ENCODE results near the gene NKX6-2.
A peak's percentile ranks its signal among the peaks of the same experiment; 100 is the strongest.
"Not testable (repeated sequence)": the region's sequence is repeated elsewhere in the genome, so short reads cannot be mapped to it uniquely, and the experiment has no call there.

The NKX6-2 gene

DNA sequence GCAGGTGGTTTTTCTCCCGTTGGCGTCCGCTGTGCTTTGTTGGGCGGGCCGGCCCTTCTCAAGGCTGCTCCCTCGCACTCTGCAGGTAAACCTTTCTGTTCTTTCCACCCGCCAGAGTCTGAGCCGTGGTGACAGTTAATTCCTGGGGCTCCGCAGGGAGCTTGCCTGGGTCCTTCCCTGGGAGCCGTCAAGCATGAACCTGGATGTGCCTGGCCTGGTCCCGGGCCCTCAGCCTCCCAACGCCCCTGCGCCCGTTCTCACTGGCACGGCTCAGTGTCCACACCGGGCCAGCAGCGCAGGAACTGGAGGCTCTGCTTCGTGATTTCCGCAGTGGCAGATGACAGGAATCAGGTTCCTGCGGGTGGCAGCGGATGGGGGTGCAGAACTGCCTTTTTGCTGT lies 10.9 kb upstream of the NKX6-2 start:
- no peak overlapping the region for H3K4me3 ChIP-seq (ENCODE audit: low read depth, low read length)
- TF ChIP-seq, protein P1, sequence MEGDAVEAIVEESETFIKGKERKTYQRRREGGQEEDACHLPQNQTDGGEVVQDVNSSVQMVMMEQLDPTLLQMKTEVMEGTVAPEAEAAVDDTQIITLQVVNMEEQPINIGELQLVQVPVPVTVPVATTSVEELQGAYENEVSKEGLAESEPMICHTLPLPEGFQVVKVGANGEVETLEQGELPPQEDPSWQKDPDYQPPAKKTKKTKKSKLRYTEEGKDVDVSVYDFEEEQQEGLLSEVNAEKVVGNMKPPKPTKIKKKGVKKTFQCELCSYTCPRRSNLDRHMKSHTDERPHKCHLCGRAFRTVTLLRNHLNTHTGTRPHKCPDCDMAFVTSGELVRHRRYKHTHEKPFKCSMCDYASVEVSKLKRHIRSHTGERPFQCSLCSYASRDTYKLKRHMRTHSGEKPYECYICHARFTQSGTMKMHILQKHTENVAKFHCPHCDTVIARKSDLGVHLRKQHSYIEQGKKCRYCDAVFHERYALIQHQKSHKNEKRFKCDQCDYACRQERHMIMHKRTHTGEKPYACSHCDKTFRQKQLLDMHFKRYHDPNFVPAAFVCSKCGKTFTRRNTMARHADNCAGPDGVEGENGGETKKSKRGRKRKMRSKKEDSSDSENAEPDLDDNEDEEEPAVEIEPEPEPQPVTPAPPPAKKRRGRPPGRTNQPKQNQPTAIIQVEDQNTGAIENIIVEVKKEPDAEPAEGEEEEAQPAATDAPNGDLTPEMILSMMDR (IDR thresholded peaks at IDR 0.05; ENCODE audit: control insufficient read depth, extremely low read depth, insufficient read depth), result no peak
- no peak for DNase-seq (ENCODE audit: low read depth)

DNA sequence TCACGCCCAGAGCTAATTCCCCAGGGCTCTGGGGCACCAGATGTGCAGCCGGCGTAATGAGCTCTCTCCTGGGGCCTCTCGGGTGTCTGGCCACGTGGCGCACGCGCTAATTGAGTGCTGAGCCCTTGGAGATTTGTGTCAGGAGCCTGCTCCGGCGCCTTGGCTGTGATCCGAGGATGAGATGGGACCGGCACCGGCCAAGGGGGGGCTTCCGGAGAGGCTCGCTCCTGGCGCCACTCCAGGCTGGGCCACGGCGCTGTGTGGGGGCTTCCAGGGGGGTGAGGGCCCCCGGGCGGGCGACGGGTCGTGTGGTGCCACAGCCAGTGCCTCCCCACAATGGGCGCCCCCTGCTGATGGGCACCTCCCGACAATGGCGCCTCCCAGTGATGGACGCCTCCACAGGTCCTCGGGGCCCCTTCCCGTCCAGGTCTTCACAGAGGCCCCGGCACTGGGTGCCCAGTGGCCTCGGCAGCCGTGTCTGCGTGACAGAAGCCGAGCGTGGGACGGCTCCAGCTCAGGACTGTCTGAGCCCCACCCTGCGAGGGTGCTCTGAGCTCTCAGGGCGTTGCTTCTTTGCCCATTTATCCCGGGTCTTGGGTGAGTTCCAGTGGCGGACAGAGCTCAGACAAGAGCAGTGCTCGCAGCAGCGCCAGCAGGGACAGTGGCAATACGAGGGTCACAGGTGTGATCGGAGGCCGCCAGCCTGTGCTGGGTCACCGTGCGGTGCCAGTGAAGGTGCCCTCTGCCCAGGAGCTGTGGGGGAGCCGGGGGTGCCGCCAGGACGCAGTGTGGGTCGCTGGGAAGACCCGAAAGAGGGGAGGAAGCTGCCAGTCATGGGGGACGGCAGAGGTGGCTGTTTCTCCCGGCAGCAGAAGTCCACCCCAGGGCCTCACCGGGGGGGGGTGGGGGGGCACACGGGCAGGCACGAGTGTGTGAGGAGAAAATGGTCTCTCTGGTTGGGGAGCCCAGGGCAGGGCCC lies 8.2 kb upstream of the NKX6-2 start:
- H3K4me3 ChIP-seq (ENCODE audit: low read depth, low read length), result no peak overlapping the region
- TF ChIP-seq, protein P1 (IDR thresholded peaks at IDR 0.05; ENCODE audit: control insufficient read depth, extremely low read depth, insufficient read depth), result peak; percentile 33; the same call in 1 of the 2 replicates
- DNase-seq (ENCODE audit: low read depth), result no peak

DNA sequence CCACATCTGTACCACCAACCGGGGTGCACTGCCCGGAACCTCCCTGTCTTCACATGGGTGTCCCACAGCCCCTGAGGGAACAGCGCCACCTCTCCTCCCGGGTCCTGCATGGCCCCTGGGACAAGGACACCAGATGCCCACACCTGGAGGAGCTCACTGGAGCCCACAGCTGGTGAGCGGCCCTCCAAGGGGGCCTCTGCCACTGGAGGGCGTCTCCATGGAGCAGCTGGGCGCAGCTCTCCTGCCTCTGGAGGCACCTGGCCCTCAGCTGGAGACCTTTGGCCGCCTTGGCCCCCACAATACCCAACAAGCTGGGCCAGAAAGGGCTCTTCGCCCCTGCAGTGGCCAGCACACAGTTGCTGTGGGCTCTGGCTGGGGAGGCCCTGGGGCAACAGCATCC lies 7.3 kb upstream of the NKX6-2 start:
- H3K4me3 ChIP-seq (ENCODE audit: low read depth, low read length), result no peak overlapping the region
- TF ChIP-seq, protein P1 (IDR thresholded peaks at IDR 0.05; ENCODE audit: control insufficient read depth, extremely low read depth, insufficient read depth), result no peak
- no peak for DNase-seq (ENCODE audit: low read depth)

DNA sequence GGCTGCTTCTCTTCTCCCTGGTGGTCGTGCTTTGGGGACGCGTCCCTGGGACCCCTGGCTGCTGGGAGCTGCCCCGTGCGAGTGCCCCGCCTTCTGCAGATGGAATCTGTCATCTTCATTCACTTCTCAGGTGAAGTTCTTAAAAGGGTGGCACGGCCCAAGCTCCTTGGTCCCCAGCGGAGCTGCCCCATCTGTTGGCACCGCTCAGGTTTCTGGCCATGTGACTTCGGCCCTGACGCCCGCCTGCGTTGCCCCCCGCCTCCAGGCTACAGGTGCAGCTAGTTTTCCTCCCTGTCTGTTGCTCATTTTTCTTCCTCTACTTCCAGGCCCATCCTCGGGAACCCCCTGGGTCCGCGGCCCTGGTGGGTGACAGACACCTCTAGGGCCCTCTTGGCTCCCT lies 6.8 kb upstream of the NKX6-2 start:
- H3K4me3 ChIP-seq (ENCODE audit: low read depth, low read length), result no peak overlapping the region
- TF ChIP-seq, protein P1 (IDR thresholded peaks at IDR 0.05; ENCODE audit: control insufficient read depth, extremely low read depth, insufficient read depth), result no peak
- no peak for DNase-seq (ENCODE audit: low read depth)

DNA sequence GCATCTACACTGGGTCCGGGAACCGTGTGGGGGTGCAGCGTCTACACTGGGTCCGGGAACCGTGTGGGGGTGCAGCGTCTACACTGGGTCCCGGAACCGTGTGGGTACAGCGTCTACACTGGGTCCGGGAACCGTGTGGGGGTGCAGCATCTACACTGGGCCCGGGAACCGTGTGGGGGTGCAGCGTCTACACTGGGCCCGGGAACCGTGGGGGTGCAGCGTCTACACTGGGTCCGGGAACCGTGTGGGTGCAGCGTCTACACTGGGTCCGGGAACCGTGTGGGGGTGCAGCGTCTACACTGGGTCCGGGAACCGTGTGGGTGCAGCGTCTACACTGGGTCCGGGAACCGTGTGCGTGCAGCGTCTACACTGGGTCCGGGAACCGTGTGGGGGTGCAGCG lies 6.2 kb upstream of the NKX6-2 start:
- not testable (repeated sequence) for H3K4me3 ChIP-seq (ENCODE audit: low read depth, low read length); DNase-seq (ENCODE audit: low read depth)

DNA sequence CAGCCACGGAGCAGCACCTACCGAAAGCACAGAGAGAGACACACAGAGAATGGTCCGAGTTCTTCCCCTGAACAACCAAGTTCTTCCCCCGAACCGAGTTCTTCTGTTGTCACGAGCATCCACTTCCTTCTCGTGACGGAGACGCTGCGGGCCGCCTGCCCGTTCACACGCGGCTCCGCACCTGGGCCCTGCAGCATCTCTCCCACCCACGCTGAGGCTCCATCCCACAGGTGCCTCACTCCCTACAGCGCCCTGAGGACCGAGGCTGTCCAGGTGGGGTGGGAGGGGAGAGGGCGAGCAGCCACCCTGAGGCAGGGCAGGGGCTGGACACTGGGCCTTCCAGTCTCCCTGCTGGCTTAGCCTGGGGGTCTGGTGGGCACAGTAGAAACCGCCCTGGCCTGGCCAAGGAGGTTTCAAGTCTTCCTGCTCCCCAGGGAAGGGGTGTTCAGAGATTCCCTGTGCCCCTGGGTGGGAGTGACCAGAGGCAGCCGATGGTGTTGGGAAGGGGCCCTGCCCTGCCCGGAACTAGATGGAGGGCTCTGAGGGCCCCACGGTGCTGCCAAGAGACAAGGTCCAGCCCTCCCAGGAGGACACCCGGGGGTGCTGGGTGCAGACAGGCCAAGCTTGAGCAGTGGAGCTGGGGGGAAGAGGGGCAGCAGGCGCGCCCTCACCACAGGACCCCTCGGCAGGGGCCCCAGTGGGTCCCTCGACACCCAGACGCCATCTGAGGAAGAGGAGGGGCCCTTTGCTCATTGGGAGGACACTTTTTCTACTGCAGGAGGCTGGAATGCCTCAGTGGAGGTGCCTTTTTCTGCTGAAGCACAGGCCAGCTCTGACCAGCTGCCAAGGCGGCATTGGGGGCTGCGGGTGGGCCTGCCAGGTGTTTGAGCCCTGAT lies 5.2 kb upstream of the NKX6-2 start:
- no peak overlapping the region for H3K4me3 ChIP-seq (ENCODE audit: low read depth, low read length)
- TF ChIP-seq, protein P1 (IDR thresholded peaks at IDR 0.05; ENCODE audit: control insufficient read depth, extremely low read depth, insufficient read depth), result no peak
- no peak for DNase-seq (ENCODE audit: low read depth)

DNA sequence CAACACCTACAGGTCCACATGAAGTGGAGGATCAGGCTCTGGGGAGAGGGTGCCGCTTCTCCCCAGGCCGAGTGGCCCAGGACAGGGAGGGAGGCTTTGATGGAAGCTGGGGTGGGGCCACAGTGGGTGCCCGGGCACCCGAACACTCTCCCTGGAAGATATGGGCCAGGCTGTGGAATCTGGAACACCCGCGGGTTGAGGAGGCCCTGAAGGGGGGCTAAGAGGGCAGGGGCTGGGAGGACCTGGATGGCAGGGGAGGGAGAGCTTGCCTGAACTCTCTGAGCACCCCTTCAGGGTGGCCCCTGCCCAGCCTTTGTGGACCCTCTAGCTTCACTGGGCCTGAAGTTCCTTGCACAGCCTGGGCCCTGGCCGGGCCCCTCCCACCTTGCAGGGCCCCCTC lies 4.5 kb upstream of the NKX6-2 start:
- TF ChIP-seq, protein P1 (IDR thresholded peaks at IDR 0.05; ENCODE audit: control insufficient read depth, extremely low read depth, insufficient read depth), result no peak
- no peak overlapping the region for H3K4me3 ChIP-seq (ENCODE audit: low read depth, low read length)
- no peak for DNase-seq (ENCODE audit: low read depth)

All from LNCaP clone FGC (cell line).